Gastroesophageal sphincter (tissue), 4 donors: ENCODE data around the gene ACAA2. TPM values are rescaled to one million over a fixed set of nuclear protein-coding genes. Genes with fewer than 3 reads are reported as not detected.

Source experiments
- ATAC-seq: fragments of 150-250 bp; one replicate; pipeline ENCODE4 v1.9.1; 2016; ENCODE audit warnings: mild to moderate bottlenecking, moderate library complexity
- H3K27ac ChIP-seq, 4 donors: fragments of 200-600 bp; sonication (generic) in 3 of 4; 1 replicate in 3 of 4; 2 replicates in 1 of 4; pipeline ENCODE4 v1.5.1; 2016 to 2019
- H3K27me3 ChIP-seq: fragments of 200-600 bp; sonication (generic); one replicate; pipeline ENCODE4 v1.5.1; 2019
- H3K36me3 ChIP-seq, 2 donors: fragments of 200-600 bp; sonication (generic); one replicate each; pipeline ENCODE4 v1.5.1; 2019; ENCODE audit warnings: control low read depth in 1 of 2
- H3K4me1 ChIP-seq, 3 donors: fragments of 200-600 bp; sonication (generic); 1 replicate in 2 of 3; 2 replicates in 1 of 3; pipeline ENCODE4 v1.5.1; 2016 to 2019; ENCODE audit warnings: control low read depth in 2 of 3
- H3K4me3 ChIP-seq, 2 donors: fragments of 200-600 bp; sonication (generic); one replicate each; pipeline ENCODE4 v1.5.1; 2019; ENCODE audit warnings: mild to moderate bottlenecking in 1 of 2, moderate library complexity in 1 of 2
- H3K9me3 ChIP-seq, 3 donors: fragments of 200-600 bp; sonication (generic); one replicate each; pipeline ENCODE4 v1.5.1; 2017 to 2019; ENCODE audit warnings: control low read depth in 2 of 3
- CTCF ChIP-seq, 4 experiments: fragments of 200-600 bp in 2 of 4; fragments of 450-650 bp in 2 of 4; sonication (generic) in 1 of 4; IDR thresholded peaks; one replicate each; pipeline ENCODE4 v1.5.1; 2017 to 2019; ENCODE audit warnings: antibody characterized with exemption in 4 of 4, mild to moderate bottlenecking in 2 of 4, moderate library complexity in 2 of 4
- EP300 ChIP-seq: sonication (generic); formaldehyde crosslinking; IDR thresholded peaks from one replicate; pipeline ENCODE4 v1.6.1; 2017; ENCODE audit warnings: antibody characterized with exemption, mild to moderate bottlenecking
- POLR2A ChIP-seq, 2 donors: fragments of 450-650 bp; IDR thresholded peaks; one replicate each; pipeline ENCODE4 v1.6.1; 2017; ENCODE audit warnings: antibody characterized with exemption in 2 of 2, mild to moderate bottlenecking in 2 of 2, moderate library complexity in 1 of 2
- POLR2AphosphoS5 ChIP-seq: sonication (generic); formaldehyde crosslinking; IDR thresholded peaks from one replicate; pipeline ENCODE4 v1.6.1; 2017; ENCODE audit warnings: antibody characterized with exemption
- whole genome bisulfite sequencing, 2 donors: methylation state at CpG; one replicate each; pipeline ENCODE4 v1.1.5; 2018; ENCODE audit warnings: low coverage in 1 of 2; 5-methylcytosine and 5-hydroxymethylcytosine counted together
- total RNA-seq, 4 donors: library from RNA; depleted of rRNA; stranded (reverse); fragments of >200 nt; gene quantifications; one replicate each; pipeline ENCODE4 v1.1.0, GENCODE V29; 2016

Gene ACAA2
- total RNA-seq, 4 donors from 2014 or later: 62.3 to 92.3 (median 81.9) TPM

GRCh38 chr18:49835405-49835804 is 22.1 kb upstream of the ACAA2 start:
- Histone ChIP-seq H3K4me1 (no peaks in the 10 kb centered on the region), H3K36me3 (no peaks in the 10 kb centered on the region), H3K9me3 (no peaks in the 10 kb centered on the region), H3K27ac (no peak overlapping the region), H3K4me3 (no peak overlapping the region), H3K27me3 (no peaks in the 10 kb centered on the region)
- ATAC-seq: no peak
- no peak for TF ChIP-seq POLR2A (IDR thresholded peaks at IDR 0.05)
- no peak for TF ChIP-seq POLR2AphosphoS5
- TF ChIP-seq EP300: no peak
- no peak for TF ChIP-seq CTCF (IDR thresholded peaks at IDR 0.05)
- 83 to 90% methylated on average over 2 of the region's 2 CpGs for WGBS, 2 donors

GRCh38 chr18:49834258-49834657 is 20.9 kb upstream of the ACAA2 start:
- H3K4me1 ChIP-seq: no peaks in the 10 kb centered on the region
- no peak for TF ChIP-seq POLR2AphosphoS5
- TF ChIP-seq POLR2A (IDR thresholded peaks at IDR 0.05): no peak
- TF ChIP-seq EP300: no peak
- TF ChIP-seq CTCF (IDR thresholded peaks at IDR 0.05): no peak
- no peak for ATAC-seq
- no peaks in the 10 kb centered on the region for H3K9me3 ChIP-seq
- H3K27ac ChIP-seq: no peak overlapping the region
- H3K27me3 ChIP-seq: no peaks in the 10 kb centered on the region
- H3K4me3 ChIP-seq: no peak overlapping the region
- 77 to 91% methylated on average over 2 to 3 of the region's 3 CpGs for WGBS, 2 donors
- H3K36me3 ChIP-seq: no peaks in the 10 kb centered on the region

- H3K4me3 ChIP-seq: no peak overlapping the region
- no peak for ATAC-seq
- H3K4me1 ChIP-seq: no peaks in the 10 kb centered on the region
- H3K27me3 ChIP-seq: no peaks in the 10 kb centered on the region
- H3K36me3 ChIP-seq: no peaks in the 10 kb centered on the region
- TF ChIP-seq CTCF (IDR thresholded peaks at IDR 0.05) (no peak), EP300 (no peak), POLR2A (IDR thresholded peaks at IDR 0.05) (no peak), POLR2AphosphoS5 (no peak)
- H3K27ac ChIP-seq: no peak overlapping the region
- H3K9me3 ChIP-seq: no peaks in the 10 kb centered on the region
- 77 to 82% methylated on average over 4 of the region's 4 CpGs for WGBS, 2 donors
Measured at GRCh38 chr18:49833814-49834213, 20.5 kb upstream of the ACAA2 start.

- no peaks in the 10 kb centered on the region for H3K4me1 ChIP-seq
- peaks cover 0 to under 1% (median 0%) of the 10 kb centered on the region in 3 donors for H3K9me3 ChIP-seq
- no peaks in the 10 kb centered on the region for H3K27me3 ChIP-seq
- H3K4me3 ChIP-seq: no peak overlapping the region
- H3K36me3 ChIP-seq: no peaks in the 10 kb centered on the region
- ATAC-seq: no peak
- no peak overlapping the region for H3K27ac ChIP-seq
- 92 to 100% methylated on average over 2 of the region's 2 CpGs for whole genome bisulfite sequencing, 2 donors
- TF ChIP-seq EP300: no peak
- TF ChIP-seq CTCF (IDR thresholded peaks at IDR 0.05): no peak
- TF ChIP-seq POLR2A (IDR thresholded peaks at IDR 0.05): no peak
- TF ChIP-seq POLR2AphosphoS5: no peak
Measured at GRCh38 chr18:49832221-49832647, 18.9 kb upstream of the ACAA2 start.

GRCh38 chr18:49827996-49828395 is 14.7 kb upstream of the ACAA2 start:
- 100% methylated on average over 1 of the region's 1 CpG; no CpG with 5 or more reads in 1 of the 2 donors for whole genome bisulfite sequencing, 2 donors
- Histone ChIP-seq H3K9me3 (peaks cover 0 to 4% (median 0%) of the 10 kb centered on the region in 3 donors), H3K36me3 (no peaks in the 10 kb centered on the region), H3K4me3 (no peak overlapping the region), H3K27ac (no peak overlapping the region), H3K4me1 (no peaks in the 10 kb centered on the region), H3K27me3 (no peaks in the 10 kb centered on the region)
- no peak for TF ChIP-seq POLR2AphosphoS5
- TF ChIP-seq EP300: no peak
- no peak for TF ChIP-seq POLR2A (IDR thresholded peaks at IDR 0.05)
- TF ChIP-seq CTCF (IDR thresholded peaks at IDR 0.05): no peak
- ATAC-seq: no peak
